GM23338 (cell line): Measurements from ENCODE around the gene DNAJC5G. TPM values are rescaled to one million over a fixed set of nuclear protein-coding genes. Genes with fewer than 3 reads are reported as not detected.

Source experiments
- ATAC-seq: fragments of 200-7000 bp; cut with Tn5 transposase; 3 replicates; pipeline ENCODE4 v1.9.1; 2020
- DNase-seq: peaks from one replicate; pipeline ENCODE4 v3.0.0-alpha.2; 2015; ENCODE audit warnings: low spot score
- H2AFZ ChIP-seq: fragments of 200-600 bp; sonication (generic); 2 replicates; pipeline ENCODE4 v1.8.0; 2016; ENCODE audit warnings: antibody characterized with exemption, mild to moderate bottlenecking, moderate library complexity
- H3F3A ChIP-seq: fragments of 200-600 bp; sonication (generic); replicated peaks from 2 replicates; pipeline ENCODE4 v1.8.0; 2017; ENCODE audit warnings: antibody characterized with exemption, mixed run types, low read depth
- H3K27ac ChIP-seq: fragments of 200-600 bp; sonication (generic); 2 replicates; pipeline ENCODE4 v1.6.1; 2016; ENCODE audit warnings: low read depth
- H3K27me3 ChIP-seq: fragments of 200-600 bp; sonication (generic); 2 replicates; pipeline ENCODE4 v1.8.0; 2016; ENCODE audit warnings: mild to moderate bottlenecking, mixed run types, moderate library complexity; ENCODE audit not compliant: insufficient read depth
- H3K36me3 ChIP-seq: fragments of 200-600 bp; sonication (generic); 2 replicates; pipeline ENCODE4 v1.8.0; 2016; ENCODE audit warnings: mild to moderate bottlenecking; ENCODE audit not compliant: insufficient read depth
- H3K4me1 ChIP-seq: fragments of 200-600 bp; sonication (generic); 2 replicates; pipeline ENCODE4 v1.8.0; 2016; ENCODE audit warnings: mild to moderate bottlenecking, moderate library complexity; ENCODE audit not compliant: insufficient read depth
- H3K4me2 ChIP-seq: fragments of 200-600 bp; sonication (generic); 2 replicates; pipeline ENCODE4 v1.7.1; 2017; ENCODE audit warnings: mixed run types
- H3K4me3 ChIP-seq: fragments of 200-600 bp; sonication (generic); 2 replicates; pipeline ENCODE4 v1.6.1; 2016; ENCODE audit warnings: mixed run types
- H3K79me2 ChIP-seq: fragments of 200-600 bp; sonication (generic); replicated peaks from 2 replicates; pipeline ENCODE4 v1.8.0; 2017; ENCODE audit warnings: mild to moderate bottlenecking; ENCODE audit not compliant: insufficient read depth
- H3K9me2 ChIP-seq: fragments of 200-600 bp; sonication (generic); 2 replicates; pipeline ENCODE4 v1.8.0; 2017; ENCODE audit not compliant: insufficient read depth
- H4K20me1 ChIP-seq: fragments of 200-600 bp; sonication (generic); replicated peaks from 2 replicates; pipeline ENCODE4 v1.8.0; 2017; ENCODE audit warnings: mild to moderate bottlenecking; ENCODE audit not compliant: insufficient read depth
- H3K27ac Mint-ChIP-seq: 2 replicates; pipeline ENCODE4 v1.8.0; 2020; ENCODE audit warnings: inconsistent platforms, mild to moderate bottlenecking, moderate library complexity, mixed read lengths
- H3K27me3 Mint-ChIP-seq: 3 replicates; pipeline ENCODE4 v1.8.0; 2022; ENCODE audit warnings: low read depth, mild to moderate bottlenecking, moderate library complexity, mixed read lengths, inconsistent platforms; ENCODE audit not compliant: insufficient read depth, poor library complexity
- H3K36me3 Mint-ChIP-seq: 3 replicates; pipeline ENCODE4 v1.8.0; 2021; ENCODE audit warnings: low read depth, mild to moderate bottlenecking, inconsistent platforms, moderate library complexity, mixed read lengths
- H3K4me1 Mint-ChIP-seq: 3 replicates; pipeline ENCODE4 v1.8.0; 2020; ENCODE audit warnings: mild to moderate bottlenecking, inconsistent platforms, mixed read lengths
- H3K4me3 Mint-ChIP-seq: 3 replicates; pipeline ENCODE4 v1.8.0; 2021; ENCODE audit warnings: moderate library complexity, mild to moderate bottlenecking, inconsistent platforms, mixed read lengths
- H3K9me3 Mint-ChIP-seq: 3 replicates; pipeline ENCODE4 v1.8.0; 2020; ENCODE audit warnings: moderate library complexity, mild to moderate bottlenecking, inconsistent platforms, mixed read lengths
- CREB1 ChIP-seq: fragments of 250-450 bp; sonication (Bioruptor Pico); IDR thresholded peaks from 2 replicates; pipeline ENCODE4 v1.5.0; 2020; ENCODE audit warnings: low read depth, mild to moderate bottlenecking, moderate library complexity
- EZH2 ChIP-seq: fragments of 200-600 bp; sonication (generic); IDR thresholded peaks from one replicate; pipeline ENCODE4 v1.8.0; 2017; ENCODE audit warnings: antibody characterized with exemption, mild to moderate bottlenecking, low read depth; ENCODE audit not compliant: unreplicated experiment
- EZH2phosphoT487 ChIP-seq: fragments of 200-600 bp; sonication (generic); IDR thresholded peaks from one replicate; pipeline ENCODE4 v1.8.1; 2018; ENCODE audit warnings: antibody characterized with exemption; ENCODE audit not compliant: unreplicated experiment
- JUNB ChIP-seq: IDR thresholded peaks from one replicate; pipeline ENCODE4 v1.6.1; 2016; ENCODE audit warnings: antibody characterized with exemption; ENCODE audit not compliant: unreplicated experiment
- NANOG ChIP-seq: IDR thresholded peaks from 2 replicates; pipeline ENCODE4 v1.6.1; 2016; ENCODE audit warnings: antibody characterized with exemption, borderline replicate concordance
- POLR2AphosphoS5 ChIP-seq: IDR thresholded peaks from 2 replicates; pipeline ENCODE4 v1.6.1; 2016; ENCODE audit warnings: antibody characterized with exemption, low read depth
- STAT1 ChIP-seq: IDR thresholded peaks from one replicate; pipeline ENCODE4 v1.6.1; 2016; ENCODE audit warnings: antibody characterized with exemption; ENCODE audit not compliant: unreplicated experiment
- ZNF114 ChIP-seq: fragments of 250-450 bp; sonication (Bioruptor Pico); IDR thresholded peaks from 2 replicates; pipeline ENCODE4 v1.5.0; 2020; ENCODE audit warnings: mild to moderate bottlenecking, moderate library complexity
- ZNF331 ChIP-seq: fragments of 250-450 bp; sonication (Bioruptor Pico); IDR thresholded peaks from 2 replicates; pipeline ENCODE4 v1.5.0; 2020; ENCODE audit warnings: low read depth, mild to moderate bottlenecking, moderate library complexity
- ZNF462 ChIP-seq: fragments of 250-450 bp; sonication (Bioruptor Pico); IDR thresholded peaks from 2 replicates; pipeline ENCODE4 v1.5.0; 2020; ENCODE audit warnings: mild to moderate bottlenecking, moderate library complexity
- polyA plus RNA-seq: library from polyadenylated mRNA; unstranded; fragments of >200 nt; fragmentation: Nextera tagmentation; extraction: Ambion mirVana; gene quantifications from 2 replicates; pipeline ENCODE4 v1.2.1, GENCODE V29; 2016
- total RNA-seq: library from RNA; depleted of rRNA; stranded (reverse); fragments of >200 nt; shearing (Covaris generic); gene quantifications from 2 replicates; pipeline ENCODE4 v1.2.3, GENCODE V29; 2014
- TF ChIP-seq, protein P1 (sequence below): IDR thresholded peaks from 2 replicates; pipeline ENCODE4 v1.6.1; 2016; ENCODE audit warnings: antibody characterized with exemption
- TF ChIP-seq, protein P2 (sequence below): IDR thresholded peaks from one replicate; pipeline ENCODE4 v1.6.1; 2018; ENCODE audit warnings: antibody characterized with exemption; ENCODE audit not compliant: unreplicated experiment
- TF ChIP-seq, protein P3 (sequence below), 2 experiments: fragments of 200-600 bp in 1 of 2; sonication (generic) in 1 of 2; conservative IDR thresholded peaks; 2 replicates each; pipeline versions ENCODE4 v1.5.1 to v1.6.1; 2016 to 2017; ENCODE audit warnings: antibody characterized with exemption in 2 of 2, low read depth in 2 of 2, mild to moderate bottlenecking in 2 of 2, moderate library complexity in 1 of 2

DNAJC5G gene
- total and polyA plus RNA-seq, 2 experiments from 2014 or later: 0.59 TPM; not detected in 1

GRCh38 chr2:27284996-27285395 is 9.8 kb downstream of the DNAJC5G start:
- Histone ChIP-seq H2AFZ (no peak overlapping the region), H3K79me2 (no peaks in the 10 kb centered on the region), H3K27me3 (no peaks in the 10 kb centered on the region), H3K27ac (no peak overlapping the region), H4K20me1 (no peaks in the 10 kb centered on the region), H3K9me2 (peaks cover 4% of the 10 kb centered on the region; the same call in 1 of the 2 replicates), H3K4me2 (no peak overlapping the region), H3K4me3 (no peak overlapping the region), H3K36me3 (no peaks in the 10 kb centered on the region), H3F3A (peaks cover 13% of the 10 kb centered on the region), H3K4me1 (peaks cover 27% of the 10 kb centered on the region)
- H3K27ac Mint-ChIP-seq: no peak overlapping the region
- H3K4me1 Mint-ChIP-seq: peaks cover 44% of the 10 kb centered on the region
- no peaks in the 10 kb centered on the region for H3K36me3 Mint-ChIP-seq
- no peak for ATAC-seq
- H3K9me3 Mint-ChIP-seq: no peaks in the 10 kb centered on the region
- peaks cover 17% of the 10 kb centered on the region for H3K27me3 Mint-ChIP-seq
- DNase-seq: no peak
- TF ChIP-seq JUNB (no peak), EZH2 (no peak), ZNF114 (CRISPR knock-in tag) (no peak), POLR2AphosphoS5 (no peak), CREB1 (CRISPR knock-in tag) (no peak), EZH2phosphoT487 (no peak), NANOG (no peak), ZNF462 (no peak), ZNF331 (CRISPR knock-in tag) (no peak), STAT1 (no peak)
- TF ChIP-seq, protein P1, sequence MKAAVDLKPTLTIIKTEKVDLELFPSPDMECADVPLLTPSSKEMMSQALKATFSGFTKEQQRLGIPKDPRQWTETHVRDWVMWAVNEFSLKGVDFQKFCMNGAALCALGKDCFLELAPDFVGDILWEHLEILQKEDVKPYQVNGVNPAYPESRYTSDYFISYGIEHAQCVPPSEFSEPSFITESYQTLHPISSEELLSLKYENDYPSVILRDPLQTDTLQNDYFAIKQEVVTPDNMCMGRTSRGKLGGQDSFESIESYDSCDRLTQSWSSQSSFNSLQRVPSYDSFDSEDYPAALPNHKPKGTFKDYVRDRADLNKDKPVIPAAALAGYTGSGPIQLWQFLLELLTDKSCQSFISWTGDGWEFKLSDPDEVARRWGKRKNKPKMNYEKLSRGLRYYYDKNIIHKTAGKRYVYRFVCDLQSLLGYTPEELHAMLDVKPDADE: no peak
- TF ChIP-seq, protein P2, sequence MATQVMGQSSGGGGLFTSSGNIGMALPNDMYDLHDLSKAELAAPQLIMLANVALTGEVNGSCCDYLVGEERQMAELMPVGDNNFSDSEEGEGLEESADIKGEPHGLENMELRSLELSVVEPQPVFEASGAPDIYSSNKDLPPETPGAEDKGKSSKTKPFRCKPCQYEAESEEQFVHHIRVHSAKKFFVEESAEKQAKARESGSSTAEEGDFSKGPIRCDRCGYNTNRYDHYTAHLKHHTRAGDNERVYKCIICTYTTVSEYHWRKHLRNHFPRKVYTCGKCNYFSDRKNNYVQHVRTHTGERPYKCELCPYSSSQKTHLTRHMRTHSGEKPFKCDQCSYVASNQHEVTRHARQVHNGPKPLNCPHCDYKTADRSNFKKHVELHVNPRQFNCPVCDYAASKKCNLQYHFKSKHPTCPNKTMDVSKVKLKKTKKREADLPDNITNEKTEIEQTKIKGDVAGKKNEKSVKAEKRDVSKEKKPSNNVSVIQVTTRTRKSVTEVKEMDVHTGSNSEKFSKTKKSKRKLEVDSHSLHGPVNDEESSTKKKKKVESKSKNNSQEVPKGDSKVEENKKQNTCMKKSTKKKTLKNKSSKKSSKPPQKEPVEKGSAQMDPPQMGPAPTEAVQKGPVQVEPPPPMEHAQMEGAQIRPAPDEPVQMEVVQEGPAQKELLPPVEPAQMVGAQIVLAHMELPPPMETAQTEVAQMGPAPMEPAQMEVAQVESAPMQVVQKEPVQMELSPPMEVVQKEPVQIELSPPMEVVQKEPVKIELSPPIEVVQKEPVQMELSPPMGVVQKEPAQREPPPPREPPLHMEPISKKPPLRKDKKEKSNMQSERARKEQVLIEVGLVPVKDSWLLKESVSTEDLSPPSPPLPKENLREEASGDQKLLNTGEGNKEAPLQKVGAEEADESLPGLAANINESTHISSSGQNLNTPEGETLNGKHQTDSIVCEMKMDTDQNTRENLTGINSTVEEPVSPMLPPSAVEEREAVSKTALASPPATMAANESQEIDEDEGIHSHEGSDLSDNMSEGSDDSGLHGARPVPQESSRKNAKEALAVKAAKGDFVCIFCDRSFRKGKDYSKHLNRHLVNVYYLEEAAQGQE: no peak
- TF ChIP-seq, protein P3, sequence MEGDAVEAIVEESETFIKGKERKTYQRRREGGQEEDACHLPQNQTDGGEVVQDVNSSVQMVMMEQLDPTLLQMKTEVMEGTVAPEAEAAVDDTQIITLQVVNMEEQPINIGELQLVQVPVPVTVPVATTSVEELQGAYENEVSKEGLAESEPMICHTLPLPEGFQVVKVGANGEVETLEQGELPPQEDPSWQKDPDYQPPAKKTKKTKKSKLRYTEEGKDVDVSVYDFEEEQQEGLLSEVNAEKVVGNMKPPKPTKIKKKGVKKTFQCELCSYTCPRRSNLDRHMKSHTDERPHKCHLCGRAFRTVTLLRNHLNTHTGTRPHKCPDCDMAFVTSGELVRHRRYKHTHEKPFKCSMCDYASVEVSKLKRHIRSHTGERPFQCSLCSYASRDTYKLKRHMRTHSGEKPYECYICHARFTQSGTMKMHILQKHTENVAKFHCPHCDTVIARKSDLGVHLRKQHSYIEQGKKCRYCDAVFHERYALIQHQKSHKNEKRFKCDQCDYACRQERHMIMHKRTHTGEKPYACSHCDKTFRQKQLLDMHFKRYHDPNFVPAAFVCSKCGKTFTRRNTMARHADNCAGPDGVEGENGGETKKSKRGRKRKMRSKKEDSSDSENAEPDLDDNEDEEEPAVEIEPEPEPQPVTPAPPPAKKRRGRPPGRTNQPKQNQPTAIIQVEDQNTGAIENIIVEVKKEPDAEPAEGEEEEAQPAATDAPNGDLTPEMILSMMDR (conservative IDR thresholded peaks at IDR 0.05; ENCODE audit: low read depth in 2 of 2): no peak
- no peak overlapping the region for H3K4me3 Mint-ChIP-seq
